ENCODE data around the gene PLXNA2.

DNA sequence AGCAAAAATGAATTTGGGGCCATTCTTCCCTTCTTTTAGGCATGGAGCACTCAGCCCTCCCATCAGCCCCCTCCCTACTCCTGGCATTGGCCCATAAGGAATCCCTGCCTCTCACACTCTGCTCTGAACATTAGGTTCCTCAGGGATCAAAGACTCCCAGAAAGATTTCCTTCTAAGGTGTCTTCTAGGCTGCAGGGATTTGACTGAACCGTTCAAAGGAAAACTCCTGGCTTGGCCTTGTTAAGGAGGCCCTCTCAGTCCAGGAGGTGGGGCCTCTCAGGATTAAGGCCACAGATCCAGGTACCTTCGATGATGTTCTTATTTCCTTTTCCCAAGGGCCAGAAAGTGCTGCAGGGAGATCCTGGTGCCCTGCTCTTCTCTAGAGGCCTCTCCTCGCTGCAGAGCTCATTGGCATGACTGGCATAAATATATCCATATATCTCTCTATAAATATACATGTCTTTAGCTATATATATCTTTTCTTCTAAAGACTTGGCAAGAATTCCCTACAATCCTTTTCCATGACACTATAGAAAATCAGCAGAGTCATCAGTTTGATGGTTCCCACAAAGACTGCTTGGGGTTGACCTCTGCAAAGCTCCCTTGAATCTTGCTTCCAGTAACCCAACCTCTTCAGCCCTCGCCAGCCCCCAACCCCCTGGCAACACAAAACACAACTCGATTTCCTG, 59.1 kb downstream of the PLXNA2 start:
- TF ChIP-seq, protein P1, sequence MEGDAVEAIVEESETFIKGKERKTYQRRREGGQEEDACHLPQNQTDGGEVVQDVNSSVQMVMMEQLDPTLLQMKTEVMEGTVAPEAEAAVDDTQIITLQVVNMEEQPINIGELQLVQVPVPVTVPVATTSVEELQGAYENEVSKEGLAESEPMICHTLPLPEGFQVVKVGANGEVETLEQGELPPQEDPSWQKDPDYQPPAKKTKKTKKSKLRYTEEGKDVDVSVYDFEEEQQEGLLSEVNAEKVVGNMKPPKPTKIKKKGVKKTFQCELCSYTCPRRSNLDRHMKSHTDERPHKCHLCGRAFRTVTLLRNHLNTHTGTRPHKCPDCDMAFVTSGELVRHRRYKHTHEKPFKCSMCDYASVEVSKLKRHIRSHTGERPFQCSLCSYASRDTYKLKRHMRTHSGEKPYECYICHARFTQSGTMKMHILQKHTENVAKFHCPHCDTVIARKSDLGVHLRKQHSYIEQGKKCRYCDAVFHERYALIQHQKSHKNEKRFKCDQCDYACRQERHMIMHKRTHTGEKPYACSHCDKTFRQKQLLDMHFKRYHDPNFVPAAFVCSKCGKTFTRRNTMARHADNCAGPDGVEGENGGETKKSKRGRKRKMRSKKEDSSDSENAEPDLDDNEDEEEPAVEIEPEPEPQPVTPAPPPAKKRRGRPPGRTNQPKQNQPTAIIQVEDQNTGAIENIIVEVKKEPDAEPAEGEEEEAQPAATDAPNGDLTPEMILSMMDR (IDR thresholded peaks at IDR 0.05; ENCODE audit: extremely low read depth in 1 of 2, insufficient read depth in 1 of 2, low read depth in 1 of 2, low read length in 2 of 2) = no peak
- TF ChIP-seq MYC (IDR thresholded peaks at IDR 0.05; ENCODE audit: low read depth, low read length) = no peak
- TF ChIP-seq POLR2A (IDR thresholded peaks at IDR 0.05; ENCODE audit: low read depth, low read length) = no peak
- TF ChIP-seq EZH2 (IDR thresholded peaks at IDR 0.05; ENCODE audit: borderline replicate concordance, low read depth, low read length, severe bottlenecking) = no peak
- no peak for TF ChIP-seq FOS (IDR thresholded peaks at IDR 0.05; ENCODE audit: borderline replicate concordance, insufficient read depth, low read length)
- TF ChIP-seq POLR2AphosphoS5 (IDR thresholded peaks at IDR 0.05; ENCODE audit: insufficient read depth, low read depth, low read length) = no peak
- TF ChIP-seq, protein P2, sequence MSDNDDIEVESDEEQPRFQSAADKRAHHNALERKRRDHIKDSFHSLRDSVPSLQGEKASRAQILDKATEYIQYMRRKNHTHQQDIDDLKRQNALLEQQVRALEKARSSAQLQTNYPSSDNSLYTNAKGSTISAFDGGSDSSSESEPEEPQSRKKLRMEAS (IDR thresholded peaks at IDR 0.05; ENCODE audit: insufficient read depth, insufficient read length) = no peak
- TF ChIP-seq GATA2 (IDR thresholded peaks at IDR 0.05; ENCODE audit: insufficient read depth, insufficient read length, low read depth, low read length) = no peak
- TF ChIP-seq JUN (IDR thresholded peaks at IDR 0.05; ENCODE audit: borderline replicate concordance, insufficient read depth, insufficient read length, low read depth) = no peak
